ENCODE data around the gene GBGT1.

- TF ChIP-seq CTCF (IDR thresholded peaks at IDR 0.05), result no peak
- TF ChIP-seq POLR2A (IDR thresholded peaks at IDR 0.05), result no peak
- no peak for TF ChIP-seq POLR2AphosphoS5 (IDR thresholded peaks at IDR 0.05)
- TF ChIP-seq EP300 (IDR thresholded peaks at IDR 0.05), result no peak
These were observed 17.2 kb upstream of the GBGT1 start for GRCh38 chr9:133180953-133181352.

All from gastroesophageal sphincter (tissue), 3 donors.